HG03520 (cell line): ENCODE results near the gene MDM2.

ENCODE experiments used
- ATAC-seq: cut with Tn5 transposase; IDR thresholded peaks from one replicate; pipeline ENCODE4 v1.9.1; 2021; ENCODE audit warnings: mild to moderate bottlenecking, moderate library complexity; ENCODE audit not compliant: unreplicated experiment

Gene MDM2

DNA sequence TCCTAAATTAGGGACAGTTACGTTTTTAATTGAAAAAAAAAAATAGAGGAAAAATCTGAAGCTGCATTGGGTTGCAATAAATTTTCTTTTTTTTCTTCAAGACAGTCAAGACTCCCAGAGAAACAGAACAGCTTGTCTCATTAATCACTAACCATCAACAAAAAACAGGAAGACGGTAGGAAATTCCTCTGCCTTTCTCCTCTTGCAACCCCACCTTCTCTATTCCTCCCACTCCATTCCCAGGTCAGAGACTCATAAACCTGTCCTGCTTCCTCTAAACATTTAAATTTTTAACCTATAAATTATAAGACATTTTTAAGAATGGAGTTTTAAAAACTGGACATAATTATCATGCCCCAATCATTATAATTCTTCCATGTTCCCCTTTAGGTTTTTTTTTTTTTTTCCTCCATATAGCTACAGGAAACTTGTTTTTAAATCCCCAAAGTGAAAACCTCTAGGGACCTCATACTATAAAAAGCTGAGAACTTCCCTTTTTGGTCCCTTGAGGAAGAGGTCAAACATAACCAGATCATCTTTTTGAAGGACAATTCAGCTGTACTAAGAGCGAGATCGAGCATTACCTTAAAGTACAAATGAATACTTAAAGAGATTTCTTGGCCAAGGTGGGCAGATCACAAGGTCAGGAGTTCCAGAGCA lies 89.0 kb downstream of the MDM2 start:
- ATAC-seq = no peak

DNA sequence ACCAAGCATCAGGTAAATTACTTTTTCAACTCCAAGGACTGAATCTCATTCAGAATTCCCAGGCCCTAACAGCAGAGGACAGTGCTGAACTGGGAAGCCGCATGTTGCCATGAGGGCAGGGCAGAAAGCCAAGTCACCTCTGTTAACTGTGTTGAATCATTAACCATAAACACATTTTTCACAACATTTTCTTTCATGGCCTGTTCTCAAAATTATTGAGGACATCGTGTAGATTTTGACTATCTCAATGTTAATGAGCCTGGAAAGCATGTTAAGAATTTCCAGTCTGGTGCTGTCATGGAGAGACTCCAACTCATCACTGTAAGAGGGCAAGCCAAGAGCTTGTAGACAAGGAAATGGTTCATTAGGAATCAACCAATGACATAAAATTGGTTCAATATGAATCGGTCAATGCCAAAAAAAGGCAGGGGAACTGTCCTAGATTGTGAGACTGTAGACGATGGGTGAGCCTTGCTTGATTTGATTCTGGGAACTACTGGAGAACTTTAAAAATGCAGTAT lies 91.3 kb downstream of the MDM2 start:
- ATAC-seq = no peak

DNA sequence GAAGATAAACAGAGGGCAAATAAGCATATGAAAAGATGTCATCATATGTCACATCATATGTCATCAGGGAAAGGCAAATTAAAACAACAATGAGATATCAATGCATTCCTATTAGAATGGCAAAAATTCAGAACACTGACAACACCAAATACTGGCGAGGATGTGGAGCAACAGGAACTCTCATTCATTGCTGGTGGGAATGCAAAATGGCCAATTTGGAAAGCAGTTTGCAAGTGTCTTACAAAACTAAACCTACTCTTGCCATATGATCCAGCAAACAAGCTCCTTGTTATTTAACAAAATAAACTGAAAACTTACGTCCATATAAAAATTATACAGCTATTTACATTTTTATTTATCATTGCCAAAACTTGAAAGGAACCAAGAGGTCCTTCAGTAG lies 92.3 kb downstream of the MDM2 start:
- no peak for ATAC-seq
